ENCODE measurements around the gene PNPLA6. TPM values are rescaled to one million over a fixed set of nuclear protein-coding genes. Genes with fewer than 3 reads are reported as not detected.

The PNPLA6 gene
- total and polyA plus RNA-seq, 4 donors = 41.8 to 267 (median 122) TPM

DNA sequence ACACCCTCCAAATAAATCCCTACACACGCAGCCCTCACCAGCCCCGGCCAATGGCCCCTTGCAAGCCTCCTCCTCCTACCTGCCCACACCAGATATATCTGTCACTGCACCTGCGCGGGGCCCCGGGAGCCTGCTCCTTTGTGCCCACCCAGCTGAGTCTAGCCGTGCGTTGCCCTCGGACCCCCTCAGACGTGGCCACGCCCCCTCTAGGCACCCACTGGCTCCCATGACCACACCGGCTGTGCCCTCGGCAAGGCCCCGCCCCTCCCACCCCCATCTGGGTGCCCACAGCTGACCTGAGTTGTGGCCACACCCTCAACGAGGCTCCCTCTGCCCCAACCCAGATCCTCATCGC lies 6.3 kb upstream of the PNPLA6 start:
- Histone ChIP-seq H3K4me1 (ENCODE audit: control insufficient read depth in 5 of 5, insufficient read depth in 5 of 5, low read length in 5 of 5) (peaks cover 0 to 6% (median 0%) of the 10 kb centered on the region in 5 donors), H3K27me3 (ENCODE audit: control insufficient read depth in 3 of 3, insufficient read depth in 3 of 3, low read length in 2 of 3) (no peaks in the 10 kb centered on the region), H3K9ac (ENCODE audit: insufficient read depth in 1 of 2, low read length in 2 of 2) (no peak overlapping the region), H3K36me3 (ENCODE audit: control insufficient read depth in 4 of 4, insufficient read depth in 4 of 4, low read length in 4 of 4) (peaks cover 0 to 44% (median 8%) of the 10 kb centered on the region in 4 donors), H3K27ac (ENCODE audit: low read depth in 1 of 2, low read length in 1 of 2) (no peak overlapping the region), H3K4me3 (no peak overlapping the region), H3K9me3 (ENCODE audit: control insufficient read depth in 4 of 4, insufficient read depth in 3 of 4, low read length in 3 of 4) (no peaks in the 10 kb centered on the region)
- TF ChIP-seq, protein P1, sequence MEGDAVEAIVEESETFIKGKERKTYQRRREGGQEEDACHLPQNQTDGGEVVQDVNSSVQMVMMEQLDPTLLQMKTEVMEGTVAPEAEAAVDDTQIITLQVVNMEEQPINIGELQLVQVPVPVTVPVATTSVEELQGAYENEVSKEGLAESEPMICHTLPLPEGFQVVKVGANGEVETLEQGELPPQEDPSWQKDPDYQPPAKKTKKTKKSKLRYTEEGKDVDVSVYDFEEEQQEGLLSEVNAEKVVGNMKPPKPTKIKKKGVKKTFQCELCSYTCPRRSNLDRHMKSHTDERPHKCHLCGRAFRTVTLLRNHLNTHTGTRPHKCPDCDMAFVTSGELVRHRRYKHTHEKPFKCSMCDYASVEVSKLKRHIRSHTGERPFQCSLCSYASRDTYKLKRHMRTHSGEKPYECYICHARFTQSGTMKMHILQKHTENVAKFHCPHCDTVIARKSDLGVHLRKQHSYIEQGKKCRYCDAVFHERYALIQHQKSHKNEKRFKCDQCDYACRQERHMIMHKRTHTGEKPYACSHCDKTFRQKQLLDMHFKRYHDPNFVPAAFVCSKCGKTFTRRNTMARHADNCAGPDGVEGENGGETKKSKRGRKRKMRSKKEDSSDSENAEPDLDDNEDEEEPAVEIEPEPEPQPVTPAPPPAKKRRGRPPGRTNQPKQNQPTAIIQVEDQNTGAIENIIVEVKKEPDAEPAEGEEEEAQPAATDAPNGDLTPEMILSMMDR (IDR thresholded peaks at IDR 0.05; ENCODE audit: control extremely low read depth, extremely low read depth) = no peak
- DNase-seq = no peak
- ATAC-seq (ENCODE audit: insufficient read depth, low FRiP score) = no peak
- WGBS, 2 donors = 85 to 92% methylated on average over 15 of the region's 15 CpGs

DNA sequence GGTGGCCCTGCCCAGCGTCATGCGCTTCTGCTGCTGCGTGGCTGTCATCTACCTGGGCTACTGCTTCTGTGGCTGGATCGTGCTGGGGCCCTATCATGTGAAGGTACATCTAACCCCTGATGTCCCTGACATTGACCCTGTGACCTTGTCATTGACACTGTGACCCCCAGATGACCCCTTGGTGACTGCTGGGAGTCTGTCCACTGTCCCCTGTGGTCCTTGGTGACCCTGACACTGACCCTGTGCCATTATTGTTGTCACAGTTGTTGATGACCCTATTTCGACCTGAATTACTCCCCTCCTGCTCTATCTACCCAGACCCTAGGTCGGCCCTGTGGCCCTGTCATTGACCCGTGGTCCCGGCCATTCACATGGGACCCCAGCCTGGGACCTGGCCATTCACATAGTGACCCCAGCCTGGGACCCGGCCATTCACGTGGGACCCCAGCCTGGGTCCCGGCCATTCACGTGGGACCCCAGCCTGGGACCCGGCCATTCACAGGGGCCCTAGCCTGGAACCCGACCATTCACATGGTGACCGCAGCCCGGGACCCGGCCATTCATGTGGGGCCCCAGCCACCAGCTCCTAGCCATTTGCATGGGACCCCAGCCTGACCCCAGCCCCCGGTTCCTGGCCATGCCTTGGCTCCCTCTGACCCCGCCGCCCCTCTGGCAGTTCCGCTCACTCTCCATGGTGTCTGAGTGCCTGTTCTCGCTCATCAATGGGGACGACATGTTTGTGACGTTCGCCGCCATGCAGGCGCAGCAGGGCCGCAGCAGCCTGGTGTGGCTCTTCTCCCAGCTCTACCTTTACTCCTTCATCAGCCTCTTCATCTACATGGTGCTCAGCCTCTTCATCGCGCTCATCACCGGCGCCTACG lies 5.7 kb upstream of the PNPLA6 start:
- H3K4me1 ChIP-seq (ENCODE audit: control insufficient read depth in 5 of 5, insufficient read depth in 5 of 5, low read length in 5 of 5) = peaks cover 0 to 6% (median 0%) of the 10 kb centered on the region in 5 donors
- DNase-seq = no peak
- ATAC-seq (ENCODE audit: insufficient read depth, low FRiP score) = no peak

DNA sequence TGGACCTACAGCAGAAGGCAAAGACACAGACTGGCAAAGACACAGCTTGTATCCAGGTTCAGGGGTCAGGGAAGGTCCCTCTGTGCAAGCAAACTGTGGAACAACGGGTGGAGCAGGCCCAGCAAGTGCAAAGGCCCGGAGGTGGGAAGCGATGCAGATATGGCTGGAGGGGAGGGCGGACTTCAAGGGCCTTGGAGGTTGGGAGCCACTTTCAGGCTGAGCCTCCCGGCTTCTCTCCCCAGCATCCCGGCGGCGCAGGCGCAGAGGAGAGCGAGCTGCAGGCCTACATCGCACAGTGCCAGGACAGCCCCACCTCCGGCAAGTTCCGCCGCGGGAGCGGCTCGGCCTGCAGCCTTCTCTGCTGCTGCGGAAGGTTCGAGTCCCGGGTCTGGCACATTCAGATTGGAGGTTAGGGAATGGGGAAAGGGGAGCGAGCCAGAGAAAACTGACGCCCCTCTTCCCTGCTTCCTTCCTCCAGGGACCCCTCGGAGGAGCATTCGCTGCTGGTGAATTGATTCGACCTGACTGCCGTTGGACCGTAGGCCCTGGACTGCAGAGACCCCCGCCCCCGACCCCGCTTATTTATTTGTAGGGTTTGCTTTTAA lies 2.1 kb upstream of the PNPLA6 start:
- H3K9ac ChIP-seq (ENCODE audit: insufficient read depth in 1 of 2, low read length in 2 of 2) = peak overlapping the region; percentile 25 to 51
- peak overlapping the region; percentile 62 to 71 for H3K27ac ChIP-seq (ENCODE audit: low read depth in 1 of 2, low read length in 1 of 2)
- TF ChIP-seq, protein P1 (IDR thresholded peaks at IDR 0.05; ENCODE audit: control extremely low read depth, extremely low read depth) = no peak
- H3K36me3 ChIP-seq (ENCODE audit: control insufficient read depth in 4 of 4, insufficient read depth in 4 of 4, low read length in 4 of 4) = peaks cover 0 to 25% (median 5%) of the 10 kb centered on the region in 4 donors
- H3K9me3 ChIP-seq (ENCODE audit: control insufficient read depth in 4 of 4, insufficient read depth in 3 of 4, low read length in 3 of 4) = no peaks in the 10 kb centered on the region
- peaks cover 0 to 14% (median 0%) of the 10 kb centered on the region in 5 donors for H3K4me1 ChIP-seq (ENCODE audit: control insufficient read depth in 5 of 5, insufficient read depth in 5 of 5, low read length in 5 of 5)
- WGBS, 2 donors = 33 to 42% methylated on average over 30 of the region's 30 CpGs
- H3K4me3 ChIP-seq = no peak overlapping the region
- peak; percentile 61 to 68 (median 63) for DNase-seq
- ATAC-seq (ENCODE audit: insufficient read depth, low FRiP score) = no peak
- H3K27me3 ChIP-seq (ENCODE audit: control insufficient read depth in 3 of 3, insufficient read depth in 3 of 3, low read length in 2 of 3) = no peaks in the 10 kb centered on the region

More for the DNA sequence above, 5.7 kb upstream of the PNPLA6 start:
- H3K36me3 ChIP-seq (ENCODE audit: control insufficient read depth in 4 of 4, insufficient read depth in 4 of 4, low read length in 4 of 4) = peaks cover 0 to 39% (median 8%) of the 10 kb centered on the region in 4 donors
- TF ChIP-seq, protein P1 (IDR thresholded peaks at IDR 0.05; ENCODE audit: control extremely low read depth, extremely low read depth) = no peak
- no peaks in the 10 kb centered on the region for H3K9me3 ChIP-seq (ENCODE audit: control insufficient read depth in 4 of 4, insufficient read depth in 3 of 4, low read length in 3 of 4)
- WGBS, 2 donors = 96 to 98% methylated on average over 33 of the region's 33 CpGs
- H3K27me3 ChIP-seq (ENCODE audit: control insufficient read depth in 3 of 3, insufficient read depth in 3 of 3, low read length in 2 of 3) = no peaks in the 10 kb centered on the region
- no peak overlapping the region for H3K9ac ChIP-seq (ENCODE audit: insufficient read depth in 1 of 2, low read length in 2 of 2)
- H3K4me3 ChIP-seq = no peak overlapping the region
- no peak overlapping the region for H3K27ac ChIP-seq (ENCODE audit: low read depth in 1 of 2, low read length in 1 of 2)
